Liver (tissue), 9 donors: ENCODE data around the gene JPH3. TPM values are rescaled to one million over a fixed set of nuclear protein-coding genes. Genes with fewer than 3 reads are reported as not detected.

Experiments
- DNase-seq: peaks from one replicate; pipeline ENCODE4 v3.0.0-alpha.2; 2017; ENCODE audit warnings: low spot score
- H3K27ac ChIP-seq, 2 donors: one replicate each; pipeline ENCODE4 v1.7.0; 2013; ENCODE audit warnings: inconsistent platforms in 2 of 2, low read length in 2 of 2, control low read depth in 1 of 2, low read depth in 1 of 2, mild to moderate bottlenecking in 1 of 2
- H3K27me3 ChIP-seq, 4 donors: one replicate each; pipeline versions ENCODE4 v1.6.1 to v1.7.0; 2013; ENCODE audit warnings: low read length in 3 of 4, inconsistent platforms in 1 of 4, mild to moderate bottlenecking in 1 of 4, moderate library complexity in 1 of 4; ENCODE audit not compliant: control insufficient read depth in 4 of 4, insufficient read depth in 4 of 4
- H3K36me3 ChIP-seq, 4 donors: one replicate each; pipeline versions ENCODE4 v1.6.1 to v1.7.0; 2013; ENCODE audit warnings: low read length in 3 of 4, mild to moderate bottlenecking in 3 of 4, low read depth in 1 of 4, moderate library complexity in 1 of 4; ENCODE audit not compliant: control insufficient read depth in 4 of 4, insufficient read depth in 3 of 4
- H3K4me1 ChIP-seq, 4 donors: one replicate each; pipeline versions ENCODE4 v1.6.1 to v1.7.0; 2013; ENCODE audit warnings: low read length in 3 of 4, mild to moderate bottlenecking in 3 of 4, moderate library complexity in 1 of 4; ENCODE audit not compliant: control insufficient read depth in 4 of 4, insufficient read depth in 4 of 4
- H3K4me3 ChIP-seq, 3 donors: one replicate each; pipeline versions ENCODE4 v1.6.1 to v1.7.0; 2013; ENCODE audit warnings: low read length in 3 of 3, control low read depth in 1 of 3, low read depth in 1 of 3, mild to moderate bottlenecking in 1 of 3
- H3K9ac ChIP-seq, 2 donors: one replicate each; pipeline ENCODE4 v1.7.0; 2013; ENCODE audit warnings: low read length in 2 of 2, mild to moderate bottlenecking in 2 of 2, moderate library complexity in 2 of 2, control low read depth in 1 of 2, low read depth in 1 of 2
- H3K9me3 ChIP-seq, 4 donors: one replicate each; pipeline versions ENCODE4 v1.6.1 to v1.7.0; 2013; ENCODE audit warnings: low read length in 3 of 4; ENCODE audit not compliant: control insufficient read depth in 4 of 4
- HNF4A ChIP-seq, 2 donors: conservative IDR thresholded peaks; 2 replicates each; pipeline ENCODE4 v1.6.1; 2016; ENCODE audit warnings: antibody characterized with exemption in 2 of 2, mild to moderate bottlenecking in 2 of 2
- MAX ChIP-seq: IDR thresholded peaks from 2 replicates; pipeline ENCODE4 v1.6.1; 2016; ENCODE audit warnings: antibody characterized with exemption
- RXRA ChIP-seq, 2 donors: IDR thresholded peaks; 2 replicates each; pipeline ENCODE4 v1.6.1; 2017 to 2018; ENCODE audit warnings: antibody characterized with exemption in 2 of 2, mild to moderate bottlenecking in 1 of 2
- YY1 ChIP-seq: IDR thresholded peaks from 2 replicates; pipeline ENCODE4 v1.6.1; 2016; ENCODE audit warnings: antibody characterized with exemption, mild to moderate bottlenecking
- ZBTB33 ChIP-seq: IDR thresholded peaks from 2 replicates; pipeline ENCODE4 v1.6.1; 2016; ENCODE audit warnings: antibody characterized with exemption
- WGBS: extraction: QIAGEN DNeasy Blood & Tissue Kit; methylation state at CpG from one replicate; pipeline ENCODE4 v1.1.7; 2013; 5-methylcytosine and 5-hydroxymethylcytosine counted together
- polyA plus RNA-seq, 2 donors: library from polyadenylated mRNA; stranded (reverse) in 1 of 2; unstranded in 1 of 2; fragments of 200-250 nt in 1 of 2; fragments of >200 nt in 1 of 2; fragmentation: Nextera tagmentation in 1 of 2; extraction: Ambion mirVana in 1 of 2; gene quantifications; one replicate each; pipeline versions ENCODE4 v1.2.1 to v1.2.3, GENCODE V29; 2013 to 2015
- total RNA-seq, 2 donors: library from RNA; depleted of rRNA; stranded (reverse); fragments of >200 nt; gene quantifications; one replicate each; pipeline ENCODE4 v1.2.3, GENCODE V29; 2014
- donor health status: healthy.
- donor health status: healthy.
- donor health status: healthy.
- donor health status: healthy.
- donor health status: healthy.

The JPH3 gene
- total and polyA plus RNA-seq, 4 donors: under 0.01 to 0.09 (median 0.04) TPM

GRCh38 chr16:87746178-87746577 is 143.9 kb downstream of the JPH3 start:
- no peak for TF ChIP-seq YY1
- TF ChIP-seq ZBTB33: no peak
- TF ChIP-seq RXRA (IDR thresholded peaks at IDR 0.05): no peak
- TF ChIP-seq MAX: no peak
- no peak for TF ChIP-seq HNF4A (conservative IDR thresholded peaks at IDR 0.05)
- 90% methylated on average over 8 of the region's 8 CpGs for WGBS
- Histone ChIP-seq H3K9me3 (no peaks in the 10 kb centered on the region), H3K9ac (no peak overlapping the region), H3K36me3 (peaks cover 13 to 67% (median 38%) of the 10 kb centered on the region in 4 donors), H3K27ac (no peak overlapping the region), H3K4me1 (no peaks in the 10 kb centered on the region), H3K27me3 (no peaks in the 10 kb centered on the region), H3K4me3 (no peak overlapping the region)
- no peak for DNase-seq

Other genes with a start within 250 kb of the JPH3 start
- gene FBXO31, start 218.7 kb upstream of the JPH3 start, total RNA-seq: 10 to 100 TPM; 14.3 to 30.3 TPM
- 10 to 100 TPM; 13.2 to 21.8 TPM for gene FBXO31, start 218.7 kb upstream of the JPH3 start, polyA plus RNA-seq
- gene MAP1LC3B, start 210.2 kb upstream of the JPH3 start, total RNA-seq: 10 to 100 TPM; 10.3 to 14.1 TPM
- 10 to 100 TPM; 17.3 to 36.3 TPM for gene MAP1LC3B, start 210.2 kb upstream of the JPH3 start, polyA plus RNA-seq
- gene ZCCHC14, start 109.5 kb upstream of the JPH3 start, total RNA-seq: 10 to 100 TPM in 1 of 2 donors, 1 to 10 TPM in 1; 7.1 to 21.7 TPM
- gene ZCCHC14, start 109.5 kb upstream of the JPH3 start, polyA plus RNA-seq: 1 to 10 TPM; 6.3 to 8.9 TPM
- gene KLHDC4, start 163.5 kb downstream of the JPH3 start, total RNA-seq: 10 to 100 TPM; 15.8 to 27.6 TPM
- 10 to 100 TPM in 1 of 2 donors, 1 to 10 TPM in 1; 8.2 to 12.7 TPM for gene KLHDC4, start 163.5 kb downstream of the JPH3 start, polyA plus RNA-seq